Psoas muscle (tissue), 8 donors: ENCODE data around the gene KIF14. TPM values are rescaled to one million over a fixed set of nuclear protein-coding genes. Genes with fewer than 3 reads are reported as not detected.
A peak's percentile ranks its signal among the peaks of the same experiment; 100 is the strongest.

ENCODE experiments used
- ATAC-seq, 4 donors: fragments of 200-7000 bp; cut with Tn5 transposase; one replicate each; pipeline ENCODE4 v1.9.1; 2020; ENCODE audit warnings: moderate library complexity in 3 of 4, mild to moderate bottlenecking in 2 of 4
- DNase-seq, 2 donors: peaks; one replicate each; pipeline ENCODE4 v3.0.0-alpha.2; 2020
- H3K27ac ChIP-seq: fragments of 200-600 bp; one replicate; pipeline ENCODE4 v1.8.0; 2022
- H3K27me3 ChIP-seq, 3 donors: fragments of 200-600 bp in 1 of 3; one replicate each; pipeline versions ENCODE4 v1.6.1 to v1.8.0; 2013 to 2022; ENCODE audit warnings: low read length in 2 of 3, mild to moderate bottlenecking in 2 of 3, moderate library complexity in 1 of 3; ENCODE audit not compliant: insufficient read depth in 3 of 3
- H3K36me3 ChIP-seq, 2 donors: fragments of 200-600 bp in 1 of 2; one replicate each; pipeline versions ENCODE4 v1.6.1 to v1.8.0; 2013 to 2022; ENCODE audit warnings: low read depth in 1 of 2, mild to moderate bottlenecking in 1 of 2, moderate library complexity in 1 of 2; ENCODE audit not compliant: insufficient read depth in 1 of 2
- H3K4me1 ChIP-seq: fragments of 200-600 bp; one replicate; pipeline ENCODE4 v1.8.0; 2022
- H3K4me3 ChIP-seq: fragments of 200-600 bp; one replicate; pipeline ENCODE4 v1.8.0; 2022; ENCODE audit warnings: mild to moderate bottlenecking
- H3K9me3 ChIP-seq: fragments of 200-600 bp; one replicate; pipeline ENCODE4 v1.8.0; 2022
- CTCF ChIP-seq: fragments of 200-600 bp; IDR thresholded peaks from one replicate; pipeline ENCODE4 v1.8.0; 2022; ENCODE audit warnings: antibody characterized with exemption
- WGBS, 3 donors: extraction: QIAGEN DNeasy Blood & Tissue Kit; methylation state at CpG; one replicate each; pipeline versions ENCODE4 v1.1.6 to v1.1.7; 2013; 5-methylcytosine and 5-hydroxymethylcytosine counted together
- intact Hi-C, 2 donors: fragments of 100-400 bp; cut with DNase I; formaldehyde crosslinking; loops; one replicate each; pipeline versions ENCODE4 v1.11.0 to v1.14.2; 2022
- polyA plus RNA-seq, 3 donors: library from polyadenylated mRNA; stranded (reverse); fragments of 200-250 nt; gene quantifications; one replicate each; pipeline ENCODE4 v1.2.3, GENCODE V29; 2013
- total RNA-seq, 4 donors: library from RNA; stranded (reverse); fragmentation: NEBNext Ultra II Directional in 2 of 4; extraction: Animal tissue kit (Norgen Biotek cat#: 25700) in 2 of 4; gene quantifications; one replicate each; pipeline versions ENCODE4 v1.2.1 to v1.2.4, GENCODE V29; 2021 to 2023
- donor health status: healthy with polysubstance abuse.
- donor health status: DM: no; HTN: no; CAD: no; lungs with moderate emphysema.
- donor health status: Bipolar disorder and iron deficiency.
- donor health status: healthy.
- donor health status: DM: yes; HTN: yes; CAD: no.
- donor health status: DM: no; HTN: no; CAD: no.
- donor health status: DM: no; HTN: no; CAD: no.
- donor health status: DM: yes; HTN: yes; CAD: no.

The KIF14 gene
- total and polyA plus RNA-seq, 7 donors, result 0.01 to 0.11 (median 0.06) TPM

GRCh38 chr1:200666309-200666708 lies 45.8 kb upstream of the KIF14 start:
- Histone ChIP-seq H3K27me3 (no peaks in the 10 kb centered on the region), H3K4me1 (peaks cover 17% of the 10 kb centered on the region), H3K4me3 (no peak overlapping the region), H3K36me3 (peaks cover 4 to 44% of the 10 kb centered on the region in 2 donors), H3K9me3 (no peaks in the 10 kb centered on the region), H3K27ac (peak overlapping the region; percentile 25)
- DNase-seq, result no peak
- intact Hi-C loops, result loop anchor here in 1 of 2 donors (5.0 kb wide), 1 partner anchor 136 kb away; no protein-coding TSS in a partner anchor
- ATAC-seq, result no peak
- no peak for TF ChIP-seq CTCF
- 47 to 52% (median 48%) methylated on average over 8 of the region's 8 CpGs for WGBS, 3 donors

GRCh38 chr1:200665861-200666260 lies 45.3 kb upstream of the KIF14 start:
- ATAC-seq (no peak), DNase-seq (no peak)
- H3K9me3 ChIP-seq, result no peaks in the 10 kb centered on the region
- no peaks in the 10 kb centered on the region for H3K27me3 ChIP-seq
- H3K4me1 ChIP-seq, result peaks cover 13% of the 10 kb centered on the region
- peaks cover 4 to 48% of the 10 kb centered on the region in 2 donors for H3K36me3 ChIP-seq
- WGBS, 3 donors, result 6 to 12% (median 7%) methylated on average over 2 of the region's 2 CpGs
- TF ChIP-seq CTCF, result no peak
- H3K4me3 ChIP-seq, result no peak overlapping the region
- intact Hi-C loops, result loop anchor here in 1 of 2 donors (5.0 kb wide), 1 partner anchor 136 kb away; no protein-coding TSS in a partner anchor
- peak overlapping the region; percentile 25 for H3K27ac ChIP-seq

- no peaks in the 10 kb centered on the region for H3K4me1 ChIP-seq
- TF ChIP-seq CTCF, result no peak
- no peaks in the 10 kb centered on the region for H3K9me3 ChIP-seq
- intact Hi-C loops, result no loop called here
- no peak overlapping the region for H3K4me3 ChIP-seq
- no peak overlapping the region for H3K27ac ChIP-seq
- 50 to 74% (median 58%) methylated on average over 6 of the region's 6 CpGs for WGBS, 3 donors
- peaks cover 12 to 94% of the 10 kb centered on the region in 2 donors for H3K36me3 ChIP-seq
- H3K27me3 ChIP-seq, result no peaks in the 10 kb centered on the region
- DNase-seq (peak; percentile 56 to 71), ATAC-seq (no peak)
These were observed 40.2 kb upstream of the KIF14 start for GRCh38 chr1:200660719-200661118.

GRCh38 chr1:200659269-200659668 lies 38.7 kb upstream of the KIF14 start:
- ATAC-seq (no peak), DNase-seq (no peak)
- TF ChIP-seq CTCF, result no peak
- H3K4me3 ChIP-seq, result no peak overlapping the region
- no peak overlapping the region for H3K27ac ChIP-seq
- no peaks in the 10 kb centered on the region for H3K9me3 ChIP-seq
- no peaks in the 10 kb centered on the region for H3K4me1 ChIP-seq
- no peaks in the 10 kb centered on the region for H3K27me3 ChIP-seq
- H3K36me3 ChIP-seq, result peaks cover 12 to 95% of the 10 kb centered on the region in 2 donors
- 97 to 100% (median 100%) methylated on average over 1 of the region's 1 CpG for WGBS, 3 donors
- intact Hi-C loops, result no loop called here
